ENCODE measurements around the gene CTXND2. TPM values are rescaled to one million over a fixed set of nuclear protein-coding genes. Genes with fewer than 3 reads are reported as not detected.

CTXND2 gene
- total and polyA plus RNA-seq, 9 of the 15 experiments (the other 6 are each of a cell fraction or from before 2014, with no cell fraction given): not detected

DNA sequence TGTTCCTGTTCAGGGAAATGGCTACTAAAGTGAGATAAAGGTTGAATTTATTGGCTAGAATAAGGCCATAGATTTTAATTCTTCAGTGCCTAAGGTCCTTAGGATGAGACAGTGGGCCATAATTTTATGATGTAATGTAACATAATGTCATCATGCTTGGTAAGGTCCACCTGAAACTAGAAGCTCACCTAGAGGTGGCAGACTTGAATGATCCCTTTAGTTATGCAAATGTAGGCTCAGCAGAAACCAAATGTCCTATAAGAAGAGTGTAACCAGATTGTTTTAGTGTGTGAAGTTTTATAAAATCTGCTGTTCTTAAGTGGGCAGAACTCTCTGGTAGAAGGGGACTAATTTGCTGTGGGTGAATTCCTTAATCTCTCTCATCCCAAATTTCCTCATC, 25.7 kb downstream of the CTXND2 start (continued):
- no peak for TF ChIP-seq ARID1B (IDR thresholded peaks at IDR 0.05)
- TF ChIP-seq TRIM24 (IDR thresholded peaks at IDR 0.05): no peak
- no peak for TF ChIP-seq DNMT1 (IDR thresholded peaks at IDR 0.05)
- TF ChIP-seq MYC (IDR thresholded peaks at IDR 0.05; ENCODE audit: low read depth, low read length): no peak
- TF ChIP-seq MYC (CRISPR knock-in tag; IDR thresholded peaks at IDR 0.05; ENCODE audit: borderline replicate concordance, low read depth): no peak
- TF ChIP-seq LEF1 (IDR thresholded peaks at IDR 0.05): no peak

- Histone ChIP-seq H3K27me3 (ENCODE audit: control insufficient read depth in 2 of 2, insufficient read depth in 2 of 2, low read length in 2 of 2) (no peaks in the 10 kb centered on the region), H3K4me2 (ENCODE audit: insufficient read depth, low read length) (no peak overlapping the region), H3K4me3 (no peak overlapping the region), H3K27ac (ENCODE audit: extremely low read depth, low read depth, low read length) (no peak overlapping the region), H3K36me3 (ENCODE audit: control insufficient read depth, insufficient read depth, low read length) (no peaks in the 10 kb centered on the region), H2AFZ (ENCODE audit: low read depth, low read length) (no peak overlapping the region), H3K9ac (ENCODE audit: insufficient read depth in 1 of 2, low read depth in 2 of 2, low read length in 2 of 2) (no peak overlapping the region), H4K20me1 (replicated peaks; ENCODE audit: control insufficient read depth, insufficient read depth, low read length) (no peaks in the 10 kb centered on the region), H3K9me1 (ENCODE audit: control insufficient read depth, insufficient read depth, low read length) (no peaks in the 10 kb centered on the region), H3K4me1 (replicated peaks in 1 of 2; ENCODE audit: control insufficient read depth in 2 of 2, insufficient read depth in 2 of 2, low read length in 2 of 2) (peaks cover 0 to 2% of the 10 kb centered on the region in 2 experiments; a peak in 2 of 5 replicates), H3K9me3 (replicated peaks; ENCODE audit: control insufficient read depth, insufficient read depth, low read depth, low read length) (no peaks in the 10 kb centered on the region), H3K79me2 (ENCODE audit: control insufficient read depth, insufficient read depth, low read length) (no peaks in the 10 kb centered on the region)
- in situ Hi-C loops (cut with MboI): no loop called here
- DNase-seq (ENCODE audit: extremely low read depth in 1 of 4, low spot score in 3 of 4) (no peak), FAIRE-seq (no peak), ATAC-seq (no peak)
- intact Hi-C loops (cut with micrococcal nuclease): no loop called here
- 80% methylated on average over 7 of the region's 7 CpGs for WGBS (ENCODE audit: insufficient coverage, low coverage, missing lambda C conversion rate)
- CTCF ChIA-PET (ENCODE audit: low intra/inter-chr PET ratio): no interaction called here
- TF ChIP-seq CC2D1A (IDR thresholded peaks at IDR 0.05) (no peak), PHB2 (IDR thresholded peaks at IDR 0.05; ENCODE audit: low read depth) (no peak), MIER1 (IDR thresholded peaks at IDR 0.05; ENCODE audit: low read depth) (no peak), HNRNPL (IDR thresholded peaks at IDR 0.05; ENCODE audit: low read depth, low read length) (no peak), ZNF384 (IDR thresholded peaks at IDR 0.05; ENCODE audit: low read depth, low read length) (no peak), MXD1 (CRISPR knock-in tag; IDR thresholded peaks at IDR 0.05; ENCODE audit: borderline replicate concordance, poor library complexity, severe bottlenecking) (no peak), HNRNPH1 (optimal IDR thresholded peaks at IDR 0.05; ENCODE audit: low read depth, low read length) (no peak)
- TF ChIP-seq, protein P1, sequence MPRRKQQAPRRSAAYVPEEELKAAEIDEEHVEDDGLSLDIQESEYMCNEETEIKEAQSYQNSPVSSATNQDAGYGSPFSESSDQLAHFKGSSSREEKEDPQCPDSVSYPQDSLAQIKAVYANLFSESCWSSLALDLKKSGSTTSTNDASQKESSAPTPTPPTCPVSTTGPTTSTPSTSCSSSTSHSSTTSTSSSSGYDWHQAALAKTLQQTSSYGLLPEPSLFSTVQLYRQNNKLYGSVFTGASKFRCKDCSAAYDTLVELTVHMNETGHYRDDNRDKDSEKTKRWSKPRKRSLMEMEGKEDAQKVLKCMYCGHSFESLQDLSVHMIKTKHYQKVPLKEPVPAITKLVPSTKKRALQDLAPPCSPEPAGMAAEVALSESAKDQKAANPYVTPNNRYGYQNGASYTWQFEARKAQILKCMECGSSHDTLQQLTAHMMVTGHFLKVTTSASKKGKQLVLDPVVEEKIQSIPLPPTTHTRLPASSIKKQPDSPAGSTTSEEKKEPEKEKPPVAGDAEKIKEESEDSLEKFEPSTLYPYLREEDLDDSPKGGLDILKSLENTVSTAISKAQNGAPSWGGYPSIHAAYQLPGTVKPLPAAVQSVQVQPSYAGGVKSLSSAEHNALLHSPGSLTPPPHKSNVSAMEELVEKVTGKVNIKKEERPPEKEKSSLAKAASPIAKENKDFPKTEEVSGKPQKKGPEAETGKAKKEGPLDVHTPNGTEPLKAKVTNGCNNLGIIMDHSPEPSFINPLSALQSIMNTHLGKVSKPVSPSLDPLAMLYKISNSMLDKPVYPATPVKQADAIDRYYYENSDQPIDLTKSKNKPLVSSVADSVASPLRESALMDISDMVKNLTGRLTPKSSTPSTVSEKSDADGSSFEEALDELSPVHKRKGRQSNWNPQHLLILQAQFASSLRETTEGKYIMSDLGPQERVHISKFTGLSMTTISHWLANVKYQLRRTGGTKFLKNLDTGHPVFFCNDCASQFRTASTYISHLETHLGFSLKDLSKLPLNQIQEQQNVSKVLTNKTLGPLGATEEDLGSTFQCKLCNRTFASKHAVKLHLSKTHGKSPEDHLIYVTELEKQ (CRISPR knock-in tag; IDR thresholded peaks at IDR 0.05): no peak
- no TSS peak for BruUV-seq (replicated peaks)
- POLR2A ChIA-PET: interaction anchor here (0.9 kb wide), 1 partner anchor 10 kb away, joined by 3 read pairs; no protein-coding TSS in a partner anchor
Measured at GRCh38 chr1:150917387-150917786, 30.5 kb downstream of the CTXND2 start.
